Dermis microvascular lymphatic vessel endothelial cell (primary cell): ENCODE results near the gene UQCRQ. TPM values are rescaled to one million over a fixed set of nuclear protein-coding genes. Genes with fewer than 3 reads are reported as not detected.
"Not testable (repeated sequence)": the region's sequence is repeated elsewhere in the genome, so short reads cannot be mapped to it uniquely, and the experiment has no call there.

ENCODE experiments used
- DNase-seq, 2 donors: peaks; one replicate each; pipeline versions ENCODE4 v3.0.0 to v3.0.0-alpha.2; 2010; ENCODE audit warnings: low read depth in 2 of 2
- total RNA-seq: library from RNA; depleted of rRNA; stranded (reverse); fragments of >200 nt; gene quantifications from 2 replicates; pipeline ENCODE4 v1.2.1, GENCODE V29; 2014

The UQCRQ gene
- total RNA-seq, 1 donor from 2014 or later: 98.7 TPM

GRCh38 chr5:132832612-132833011 is 33.8 kb upstream of the UQCRQ start:
- DNase-seq: no peak

- DNase-seq: no peak
Observed at GRCh38 chr5:132834057-132834456, 32.4 kb upstream of the UQCRQ start.

- no peak for DNase-seq
Observed at GRCh38 chr5:132836852-132837251, 29.6 kb upstream of the UQCRQ start.

GRCh38 chr5:132837868-132838267 is 28.6 kb upstream of the UQCRQ start:
- no peak for DNase-seq

- no peak for DNase-seq
Observed at GRCh38 chr5:132838516-132839282, 27.7 kb upstream of the UQCRQ start.

- DNase-seq: peak; percentile 12 to 84
Observed at GRCh38 chr5:132839426-132840301, 26.8 kb upstream of the UQCRQ start.

- DNase-seq: no peak
Observed at GRCh38 chr5:132840313-132840712, 26.1 kb upstream of the UQCRQ start.

GRCh38 chr5:132840896-132841295 is 25.5 kb upstream of the UQCRQ start:
- DNase-seq: no peak

- no peak for DNase-seq
Observed at GRCh38 chr5:132841305-132841704, 25.1 kb upstream of the UQCRQ start.

- DNase-seq: no peak
Observed at GRCh38 chr5:132848270-132848669, 18.2 kb upstream of the UQCRQ start.

- DNase-seq: no peak
Observed at GRCh38 chr5:132849347-132849746, 17.1 kb upstream of the UQCRQ start.

- DNase-seq: no peak
Observed at GRCh38 chr5:132850066-132850465, 16.4 kb upstream of the UQCRQ start.

GRCh38 chr5:132853323-132853722 is 13.1 kb upstream of the UQCRQ start:
- no peak for DNase-seq

GRCh38 chr5:132853790-132854189 is 12.7 kb upstream of the UQCRQ start:
- DNase-seq: no peak

- peak in 1 of 2 donors; percentile 68 for DNase-seq
Observed at GRCh38 chr5:132854301-132854700, 12.1 kb upstream of the UQCRQ start.

GRCh38 chr5:132854992-132855391 is 11.4 kb upstream of the UQCRQ start:
- not testable (repeated sequence) for DNase-seq

- DNase-seq: no peak
Observed at GRCh38 chr5:132856011-132856410, 10.4 kb upstream of the UQCRQ start.

- no peak for DNase-seq
Observed at GRCh38 chr5:132859889-132860437, 6.5 kb upstream of the UQCRQ start.

- DNase-seq: no peak
Observed at GRCh38 chr5:132860742-132861141, 5.7 kb upstream of the UQCRQ start.

- DNase-seq: no peak
Observed at GRCh38 chr5:132865668-132866341, 637 bp upstream of the UQCRQ start.

- DNase-seq: no peak
Observed at GRCh38 chr5:132867046-132867451, 607 bp downstream of the UQCRQ start.

GRCh38 chr5:132868754-132869153 is 2.3 kb downstream of the UQCRQ start:
- DNase-seq: no peak
